Gastrocnemius medialis (tissue), 4 donors: ENCODE results near the gene TCF3. TPM values are rescaled to one million over a fixed set of nuclear protein-coding genes. Genes with fewer than 3 reads are reported as not detected.

ENCODE experiments used
- ATAC-seq, 2 donors: fragments of 150-250 bp; one replicate each; pipeline ENCODE4 v1.9.1; 2016
- DNase-seq, 2 donors: peaks; one replicate each; pipeline ENCODE4 v3.0.0-alpha.2; 2019
- H3K27ac ChIP-seq, 4 donors: fragments of 200-600 bp; sonication (generic); 1 replicate in 1 of 4; 2 replicates in 3 of 4; pipeline ENCODE4 v1.5.1; 2016 to 2018; ENCODE audit warnings: mild to moderate bottlenecking in 2 of 4, moderate library complexity in 1 of 4
- H3K27me3 ChIP-seq, 3 donors: fragments of 200-600 bp; sonication (generic) in 2 of 3; 1 replicate in 1 of 3; 2 replicates in 2 of 3; pipeline versions ENCODE4 v1.5.1 to v1.6.0; 2016 to 2019; ENCODE audit warnings: mild to moderate bottlenecking in 1 of 3, moderate library complexity in 1 of 3
- H3K36me3 ChIP-seq, 2 donors: fragments of 200-600 bp; sonication (generic) in 1 of 2; one replicate each; pipeline ENCODE4 v1.5.1; 2017 to 2018
- H3K4me1 ChIP-seq, 2 donors: fragments of 200-600 bp; sonication (generic) in 1 of 2; one replicate each; pipeline ENCODE4 v1.5.1; 2016 to 2017; ENCODE audit warnings: mild to moderate bottlenecking in 2 of 2
- H3K4me3 ChIP-seq, 4 donors: fragments of 200-600 bp; sonication (generic) in 3 of 4; 1 replicate in 1 of 4; 2 replicates in 3 of 4; pipeline ENCODE4 v1.5.1; 2016 to 2019; ENCODE audit warnings: mild to moderate bottlenecking in 2 of 4
- H3K9me3 ChIP-seq, 3 donors: fragments of 200-600 bp; sonication (generic) in 2 of 3; 1 replicate in 1 of 3; 2 replicates in 2 of 3; pipeline ENCODE4 v1.5.1; 2016 to 2019
- CTCF ChIP-seq, 5 experiments: fragments of 450-650 bp in 3 of 5; fragments of 200-600 bp in 2 of 5; sonication (generic) in 2 of 5; IDR thresholded peaks in 4 of 5; conservative IDR thresholded peaks in 1 of 5; 1 replicate in 4 of 5; 2 replicates in 1 of 5; pipeline ENCODE4 v1.5.1; 2016 to 2019; ENCODE audit warnings: antibody characterized with exemption in 5 of 5, mild to moderate bottlenecking in 3 of 5, moderate library complexity in 3 of 5
- POLR2A ChIP-seq, 2 donors: fragments of 450-650 bp; IDR thresholded peaks; one replicate each; pipeline ENCODE4 v1.6.1; 2017; ENCODE audit warnings: antibody characterized with exemption in 2 of 2, mild to moderate bottlenecking in 2 of 2, moderate library complexity in 2 of 2
- in situ Hi-C, 4 donors: fragments of 200-750 bp; cut with MboI; loops; one replicate each; pipeline versions ENCODE4 v1.15.0 to v1.8.0; 2017; ENCODE audit warnings: low sequenced_read_pairs in 4 of 4
- intact Hi-C: fragments of 100-400 bp; cut with DNase I; formaldehyde crosslinking; loops from one replicate; pipeline ENCODE4 v1.15.1; 2023; ENCODE audit warnings: low total_unique reads
- total RNA-seq, 4 donors: library from RNA; depleted of rRNA; stranded (reverse); fragments of >200 nt; gene quantifications; one replicate each; pipeline versions ENCODE4 v1.1.0 to v1.2.3, GENCODE V29; 2016

The TCF3 gene
- total RNA-seq, 4 donors from 2014 or later = 22.0 to 58.6 (median 42.5) TPM

GRCh38 chr19:1678073-1678472, 25.7 kb upstream of the TCF3 start:
- intact Hi-C loops (no loop called here), in situ Hi-C loops (loop anchor here in 1 of 4 donors (10.0 kb wide), 1 partner anchor 133 kb away; no protein-coding TSS in a partner anchor)
- Histone ChIP-seq H3K4me1 (no peaks in the 10 kb centered on the region), H3K27me3 (peaks cover 58 to 79% (median 77%) of the 10 kb centered on the region in 3 donors), H3K27ac (no peak overlapping the region), H3K36me3 (no peaks in the 10 kb centered on the region), H3K9me3 (no peaks in the 10 kb centered on the region), H3K4me3 (no peak overlapping the region)
- no peak for TF ChIP-seq POLR2A (IDR thresholded peaks at IDR 0.05)
- TF ChIP-seq CTCF (IDR thresholded peaks at IDR 0.05 in 4 of 5, conservative IDR thresholded peaks at IDR 0.05 in 1 of 5) = no peak
- DNase-seq = no peak
- ATAC-seq = no peak

- Histone ChIP-seq H3K27me3 (peaks cover 73 to 82% (median 80%) of the 10 kb centered on the region in 3 donors), H3K36me3 (no peaks in the 10 kb centered on the region), H3K4me1 (peaks cover 0 to 6% of the 10 kb centered on the region in 2 donors), H3K27ac (no peak overlapping the region), H3K4me3 (no peak overlapping the region), H3K9me3 (no peaks in the 10 kb centered on the region)
- no peak for DNase-seq
- no peak for ATAC-seq
- intact Hi-C loops (no loop called here), in situ Hi-C loops (loop anchor here in 1 of 4 donors (10.0 kb wide), 1 partner anchor 132 kb away; no protein-coding TSS in a partner anchor)
- no peak for TF ChIP-seq CTCF (IDR thresholded peaks at IDR 0.05 in 4 of 5, conservative IDR thresholded peaks at IDR 0.05 in 1 of 5)
- no peak for TF ChIP-seq POLR2A (IDR thresholded peaks at IDR 0.05)
Observed at GRCh38 chr19:1676351-1677266, 24.2 kb upstream of the TCF3 start.

GRCh38 chr19:1675633-1676350, 23.4 kb upstream of the TCF3 start:
- H3K9me3 ChIP-seq = no peaks in the 10 kb centered on the region

GRCh38 chr19:1674293-1674679, 21.9 kb upstream of the TCF3 start:
- in situ Hi-C loops (loop anchor here in 3 of 4 donors (5.0 to 10.0 kb wide), 3 partner anchors 127 to 132 kb away; no protein-coding TSS in a partner anchor), intact Hi-C loops (no loop called here)
- no peak overlapping the region for H3K4me3 ChIP-seq
- H3K4me1 ChIP-seq = peaks cover 0 to 6% of the 10 kb centered on the region in 2 donors
- no peaks in the 10 kb centered on the region for H3K36me3 ChIP-seq
- H3K9me3 ChIP-seq = no peaks in the 10 kb centered on the region
- TF ChIP-seq POLR2A (IDR thresholded peaks at IDR 0.05) = no peak
- no peak for TF ChIP-seq CTCF (IDR thresholded peaks at IDR 0.05 in 4 of 5, conservative IDR thresholded peaks at IDR 0.05 in 1 of 5)
- H3K27ac ChIP-seq = no peak overlapping the region
- H3K27me3 ChIP-seq = peaks cover 80 to 89% (median 81%) of the 10 kb centered on the region in 3 donors
- no peak for ATAC-seq
- no peak for DNase-seq

More at GRCh38 chr19:1675633-1676350, 23.4 kb upstream of the TCF3 start:
- no peak for TF ChIP-seq POLR2A (IDR thresholded peaks at IDR 0.05)
- TF ChIP-seq CTCF (IDR thresholded peaks at IDR 0.05 in 4 of 5, conservative IDR thresholded peaks at IDR 0.05 in 1 of 5) = no peak
- Histone ChIP-seq H3K36me3 (no peaks in the 10 kb centered on the region), H3K4me3 (no peak overlapping the region), H3K27ac (no peak overlapping the region), H3K4me1 (peaks cover 0 to 6% of the 10 kb centered on the region in 2 donors), H3K27me3 (peaks cover 76 to 89% (median 85%) of the 10 kb centered on the region in 3 donors)
- in situ Hi-C loops = loop anchor here in 1 of 4 donors (10.0 kb wide), 1 partner anchor 131 kb away; no protein-coding TSS in a partner anchor
- ATAC-seq = no peak
- DNase-seq = no peak
- intact Hi-C loops = no loop called here
